HG03103 (cell line): ENCODE data around the gene ARRB1.
A peak's percentile ranks its signal among the peaks of the same experiment; 100 is the strongest.

Experiments
- ATAC-seq: cut with Tn5 transposase; IDR thresholded peaks from one replicate; pipeline ENCODE4 v1.9.1; 2021; ENCODE audit warnings: low read depth; ENCODE audit not compliant: unreplicated experiment

ARRB1 gene

GRCh38 chr11:75262961-75263852 is 88.3 kb downstream of the ARRB1 start:
- ATAC-seq: no peak

- no peak for ATAC-seq
These were observed 89.0 kb downstream of the ARRB1 start for GRCh38 chr11:75262436-75262835.

GRCh38 chr11:75261902-75262361 is 89.5 kb downstream of the ARRB1 start:
- ATAC-seq: no peak

- ATAC-seq: no peak
These were observed 90.9 kb downstream of the ARRB1 start for GRCh38 chr11:75260396-75261170.

- no peak for ATAC-seq
These were observed 97.1 kb downstream of the ARRB1 start for GRCh38 chr11:75254326-75254725.

GRCh38 chr11:75249704-75250103 is 101.8 kb downstream of the ARRB1 start:
- ATAC-seq: no peak

- ATAC-seq: no peak
These were observed 102.6 kb downstream of the ARRB1 start for GRCh38 chr11:75248924-75249256.

GRCh38 chr11:75246671-75247350 is 104.7 kb downstream of the ARRB1 start:
- ATAC-seq: no peak

- no peak for ATAC-seq
These were observed 105.3 kb downstream of the ARRB1 start for GRCh38 chr11:75246006-75246670.

GRCh38 chr11:75245356-75246005 is 106.0 kb downstream of the ARRB1 start:
- no peak for ATAC-seq

- no peak for ATAC-seq
These were observed 107.2 kb downstream of the ARRB1 start for GRCh38 chr11:75244052-75244814.

- no peak for ATAC-seq
These were observed 108.5 kb downstream of the ARRB1 start for GRCh38 chr11:75242722-75243600.

GRCh38 chr11:75241906-75242644 is 109.4 kb downstream of the ARRB1 start:
- no peak for ATAC-seq

GRCh38 chr11:75241036-75241905 is 110.2 kb downstream of the ARRB1 start:
- ATAC-seq: peak; percentile 72

GRCh38 chr11:75240311-75241035 is 111.0 kb downstream of the ARRB1 start, which contains the start of gene TPBGL:
Gene TPBGL, plus strand, starts transcription at chr11:75240774. Its CDS starts 276 bp downstream, at chr11:75241050.
- no peak for ATAC-seq
